ENCODE data around the gene CRLF2.
"Not testable (repeated sequence)": the region's sequence is repeated elsewhere in the genome, so short reads cannot be mapped to it uniquely, and the experiment has no call there.

CRLF2 gene

GRCh38 chrX:1192196-1192595, 20.3 kb downstream of the CRLF2 start:
- H2BK120ac ChIP-seq (ENCODE audit: low read depth, low read length); H4K5ac ChIP-seq (ENCODE audit: low read length); H3K27ac ChIP-seq (ENCODE audit: low read depth, low read length); H3K9ac ChIP-seq (ENCODE audit: low read length); H3K36me3 ChIP-seq (ENCODE audit: control insufficient read depth, insufficient read depth, low read length); H2AK5ac ChIP-seq (ENCODE audit: low read length); H3K56ac ChIP-seq (ENCODE audit: low read length); H3K23ac ChIP-seq (ENCODE audit: low read length); H3K4me1 ChIP-seq (ENCODE audit: control insufficient read depth, low read depth, low read length); H3K4ac ChIP-seq (ENCODE audit: low read depth, low read length); H3K18ac ChIP-seq (ENCODE audit: low read length); H4K8ac ChIP-seq (ENCODE audit: low read depth, low read length); H2BK15ac ChIP-seq (replicated peaks; ENCODE audit: low read depth); H3K4me3 ChIP-seq (ENCODE audit: low read length); DNase-seq; H3K27me3 ChIP-seq (ENCODE audit: insufficient read depth, low read length, poor library complexity); H3K79me2 ChIP-seq (ENCODE audit: control insufficient read depth, insufficient read depth, low read length); H3K4me2 ChIP-seq (ENCODE audit: low read length); H2BK5ac ChIP-seq (ENCODE audit: low read length); H3K79me1 ChIP-seq (ENCODE audit: low read length): not testable (repeated sequence)
- WGBS (ENCODE audit: extremely low coverage, insufficient coverage, low lambda C conversion rate): no CpG with 5 or more reads among the region's 8 CpGs

GRCh38 chrX:1190596-1191145, 21.8 kb downstream of the CRLF2 start:
- no peak for DNase-seq
- Histone ChIP-seq H3K79me2 (ENCODE audit: control insufficient read depth, insufficient read depth, low read length) (no peaks in the 10 kb centered on the region), H3K4me3 (ENCODE audit: low read length) (no peak overlapping the region), H3K4me1 (ENCODE audit: control insufficient read depth, low read depth, low read length) (no peaks in the 10 kb centered on the region), H4K8ac (ENCODE audit: low read depth, low read length) (no peak overlapping the region), H3K79me1 (ENCODE audit: low read length) (no peaks in the 10 kb centered on the region), H3K27ac (ENCODE audit: low read depth, low read length) (no peak overlapping the region), H3K4ac (ENCODE audit: low read depth, low read length) (no peak overlapping the region), H2BK120ac (ENCODE audit: low read depth, low read length) (no peak overlapping the region), H4K5ac (ENCODE audit: low read length) (no peak overlapping the region), H2BK15ac (replicated peaks; ENCODE audit: low read depth) (no peak overlapping the region), H3K27me3 (ENCODE audit: insufficient read depth, low read length, poor library complexity) (no peaks in the 10 kb centered on the region), H3K56ac (ENCODE audit: low read length) (no peak overlapping the region), H3K18ac (ENCODE audit: low read length) (no peak overlapping the region), H3K36me3 (ENCODE audit: control insufficient read depth, insufficient read depth, low read length) (no peaks in the 10 kb centered on the region), H3K4me2 (ENCODE audit: low read length) (no peak overlapping the region), H2AK5ac (ENCODE audit: low read length) (no peak overlapping the region), H2BK5ac (ENCODE audit: low read length) (no peak overlapping the region), H3K23ac (ENCODE audit: low read length) (no peak overlapping the region), H3K9ac (ENCODE audit: low read length) (no peak overlapping the region)
- no CpG with 5 or more reads among the region's 18 CpGs for whole genome bisulfite sequencing (ENCODE audit: extremely low coverage, insufficient coverage, low lambda C conversion rate)

- Histone ChIP-seq H3K23ac (ENCODE audit: low read length) (no peak overlapping the region), H4K5ac (ENCODE audit: low read length) (no peak overlapping the region), H2BK5ac (ENCODE audit: low read length) (no peak overlapping the region), H3K36me3 (ENCODE audit: control insufficient read depth, insufficient read depth, low read length) (no peaks in the 10 kb centered on the region), H3K27ac (ENCODE audit: low read depth, low read length) (no peak overlapping the region), H3K79me2 (ENCODE audit: control insufficient read depth, insufficient read depth, low read length) (no peaks in the 10 kb centered on the region), H3K4ac (ENCODE audit: low read depth, low read length) (no peak overlapping the region), H3K27me3 (ENCODE audit: insufficient read depth, low read length, poor library complexity) (no peaks in the 10 kb centered on the region), H3K4me2 (ENCODE audit: low read length) (no peak overlapping the region), H3K79me1 (ENCODE audit: low read length) (no peaks in the 10 kb centered on the region), H4K8ac (ENCODE audit: low read depth, low read length) (no peak overlapping the region), H3K9ac (ENCODE audit: low read length) (no peak overlapping the region), H2BK120ac (ENCODE audit: low read depth, low read length) (no peak overlapping the region), H3K18ac (ENCODE audit: low read length) (no peak overlapping the region), H3K4me3 (ENCODE audit: low read length) (no peak overlapping the region), H3K56ac (ENCODE audit: low read length) (no peak overlapping the region), H2AK5ac (ENCODE audit: low read length) (no peak overlapping the region), H3K4me1 (ENCODE audit: control insufficient read depth, low read depth, low read length) (no peaks in the 10 kb centered on the region), H2BK15ac (replicated peaks; ENCODE audit: low read depth) (no peak overlapping the region)
- no CpG with 5 or more reads among the region's 10 CpGs for WGBS (ENCODE audit: extremely low coverage, insufficient coverage, low lambda C conversion rate)
- no peak for DNase-seq
Observed at GRCh38 chrX:1185561-1185960, 26.9 kb downstream of the CRLF2 start.

GRCh38 chrX:1182211-1182610, 30.2 kb downstream of the CRLF2 start:
- Histone ChIP-seq H3K79me1 (ENCODE audit: low read length) (no peaks in the 10 kb centered on the region), H3K36me3 (ENCODE audit: control insufficient read depth, insufficient read depth, low read length) (no peaks in the 10 kb centered on the region), H3K4me3 (ENCODE audit: low read length) (no peak overlapping the region), H3K27ac (ENCODE audit: low read depth, low read length) (no peak overlapping the region), H3K9ac (ENCODE audit: low read length) (no peak overlapping the region), H3K79me2 (ENCODE audit: control insufficient read depth, insufficient read depth, low read length) (no peaks in the 10 kb centered on the region), H2AK5ac (ENCODE audit: low read length) (no peak overlapping the region), H4K8ac (ENCODE audit: low read depth, low read length) (no peak overlapping the region), H3K4me2 (ENCODE audit: low read length) (no peak overlapping the region), H3K27me3 (ENCODE audit: insufficient read depth, low read length, poor library complexity) (no peaks in the 10 kb centered on the region), H3K4ac (ENCODE audit: low read depth, low read length) (no peak overlapping the region), H2BK5ac (ENCODE audit: low read length) (no peak overlapping the region), H2BK15ac (replicated peaks; ENCODE audit: low read depth) (no peak overlapping the region), H4K5ac (ENCODE audit: low read length) (no peak overlapping the region), H3K4me1 (ENCODE audit: control insufficient read depth, low read depth, low read length) (peaks cover 3% of the 10 kb centered on the region), H2BK120ac (ENCODE audit: low read depth, low read length) (no peak overlapping the region), H3K56ac (ENCODE audit: low read length) (no peak overlapping the region), H3K18ac (ENCODE audit: low read length) (no peak overlapping the region), H3K23ac (ENCODE audit: low read length) (no peak overlapping the region)
- no peak for DNase-seq
- WGBS (ENCODE audit: extremely low coverage, insufficient coverage, low lambda C conversion rate): no CpG with 5 or more reads among the region's 4 CpGs

GRCh38 chrX:1181661-1182060, 30.8 kb downstream of the CRLF2 start:
- not testable (repeated sequence) for H3K56ac ChIP-seq (ENCODE audit: low read length); H3K4me2 ChIP-seq (ENCODE audit: low read length); H3K18ac ChIP-seq (ENCODE audit: low read length); H2BK5ac ChIP-seq (ENCODE audit: low read length); H3K27ac ChIP-seq (ENCODE audit: low read depth, low read length); DNase-seq; H3K27me3 ChIP-seq (ENCODE audit: insufficient read depth, low read length, poor library complexity); H3K9ac ChIP-seq (ENCODE audit: low read length); H3K4ac ChIP-seq (ENCODE audit: low read depth, low read length); H3K23ac ChIP-seq (ENCODE audit: low read length); H4K8ac ChIP-seq (ENCODE audit: low read depth, low read length); H3K79me1 ChIP-seq (ENCODE audit: low read length); H3K4me3 ChIP-seq (ENCODE audit: low read length); H4K5ac ChIP-seq (ENCODE audit: low read length); H2BK15ac ChIP-seq (replicated peaks; ENCODE audit: low read depth); H2AK5ac ChIP-seq (ENCODE audit: low read length); H3K36me3 ChIP-seq (ENCODE audit: control insufficient read depth, insufficient read depth, low read length); H3K4me1 ChIP-seq (ENCODE audit: control insufficient read depth, low read depth, low read length); H3K79me2 ChIP-seq (ENCODE audit: control insufficient read depth, insufficient read depth, low read length); H2BK120ac ChIP-seq (ENCODE audit: low read depth, low read length)
- no CpG with 5 or more reads among the region's 14 CpGs for WGBS (ENCODE audit: extremely low coverage, insufficient coverage, low lambda C conversion rate)

- Histone ChIP-seq H3K18ac (ENCODE audit: low read length) (no peak overlapping the region), H2BK120ac (ENCODE audit: low read depth, low read length) (no peak overlapping the region), H3K23ac (ENCODE audit: low read length) (no peak overlapping the region), H4K8ac (ENCODE audit: low read depth, low read length) (no peak overlapping the region), H3K56ac (ENCODE audit: low read length) (no peak overlapping the region), H4K5ac (ENCODE audit: low read length) (no peak overlapping the region), H3K27me3 (ENCODE audit: insufficient read depth, low read length, poor library complexity) (no peaks in the 10 kb centered on the region), H3K4me2 (ENCODE audit: low read length) (no peak overlapping the region), H3K4ac (ENCODE audit: low read depth, low read length) (no peak overlapping the region), H2BK5ac (ENCODE audit: low read length) (no peak overlapping the region), H2AK5ac (ENCODE audit: low read length) (no peak overlapping the region), H3K4me1 (ENCODE audit: control insufficient read depth, low read depth, low read length) (peaks cover 3% of the 10 kb centered on the region), H3K79me2 (ENCODE audit: control insufficient read depth, insufficient read depth, low read length) (no peaks in the 10 kb centered on the region), H3K36me3 (ENCODE audit: control insufficient read depth, insufficient read depth, low read length) (no peaks in the 10 kb centered on the region), H3K79me1 (ENCODE audit: low read length) (no peaks in the 10 kb centered on the region), H2BK15ac (replicated peaks; ENCODE audit: low read depth) (no peak overlapping the region), H3K9ac (ENCODE audit: low read length) (no peak overlapping the region), H3K4me3 (ENCODE audit: low read length) (no peak overlapping the region), H3K27ac (ENCODE audit: low read depth, low read length) (no peak overlapping the region)
- WGBS (ENCODE audit: extremely low coverage, insufficient coverage, low lambda C conversion rate): no CpG with 5 or more reads among the region's 11 CpGs
- DNase-seq: no peak
Observed at GRCh38 chrX:1181170-1181569, 31.3 kb downstream of the CRLF2 start.
